GM18519 (cell line): Measurements from ENCODE around the gene GNRHR.
"Not testable (repeated sequence)": the region's sequence is repeated elsewhere in the genome, so short reads cannot be mapped to it uniquely, and the experiment has no call there.

ENCODE experiments used
- ATAC-seq: cut with Tn5 transposase; IDR thresholded peaks from one replicate; pipeline ENCODE4 v1.9.1; 2021; ENCODE audit warnings: mild to moderate bottlenecking, moderate library complexity; ENCODE audit not compliant: unreplicated experiment, low FRiP score

Gene GNRHR

GRCh38 chr4:67754288-67754687 is at the start of gene GNRHR:
Gene GNRHR (minus strand): TSS chr4:67754388. CDS start chr4:67754335, 53 bp downstream.
- ATAC-seq: no peak

- ATAC-seq: no peak
These were observed 42.6 kb upstream of the GNRHR start for GRCh38 chr4:67796810-67797209.

DNA sequence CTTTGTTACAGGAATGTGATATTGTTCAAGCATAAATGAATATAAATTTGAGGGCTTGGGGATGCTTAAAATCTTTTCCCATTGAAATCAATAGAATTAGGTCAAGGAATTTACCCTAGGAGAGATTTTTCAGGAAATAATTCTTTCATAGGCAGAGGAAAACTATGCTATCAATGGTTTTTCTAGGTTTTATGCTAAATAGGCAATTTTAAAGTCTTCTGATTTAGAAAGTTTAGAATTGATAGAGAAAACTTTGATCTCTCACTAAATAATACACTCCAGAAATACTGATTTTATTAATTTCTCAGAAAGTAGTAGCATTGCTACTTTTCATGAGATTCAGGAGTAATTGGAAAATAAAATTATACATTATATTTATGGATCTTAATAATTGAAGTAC is 36.5 kb upstream of the GNRHR start:
- no peak for ATAC-seq

DNA sequence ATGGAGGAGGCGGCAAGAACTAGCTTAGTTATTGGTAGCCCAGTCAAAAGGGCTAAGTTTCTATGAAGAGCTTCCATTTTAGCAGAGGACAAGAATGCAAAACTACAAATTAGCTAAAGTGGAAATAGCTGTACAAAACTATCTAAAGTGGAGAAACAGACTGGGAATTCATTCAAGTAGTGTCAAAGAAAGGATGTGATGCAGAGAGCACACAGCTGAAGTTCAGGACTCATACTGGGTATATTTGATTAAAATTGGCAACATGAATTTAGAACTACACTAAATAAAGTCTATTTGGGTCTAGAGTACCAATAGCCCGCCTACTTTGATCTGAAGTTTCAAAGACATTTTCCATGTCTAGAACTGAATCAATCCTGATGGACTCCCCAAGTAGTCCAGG is 33.1 kb upstream of the GNRHR start:
- ATAC-seq: no peak

DNA sequence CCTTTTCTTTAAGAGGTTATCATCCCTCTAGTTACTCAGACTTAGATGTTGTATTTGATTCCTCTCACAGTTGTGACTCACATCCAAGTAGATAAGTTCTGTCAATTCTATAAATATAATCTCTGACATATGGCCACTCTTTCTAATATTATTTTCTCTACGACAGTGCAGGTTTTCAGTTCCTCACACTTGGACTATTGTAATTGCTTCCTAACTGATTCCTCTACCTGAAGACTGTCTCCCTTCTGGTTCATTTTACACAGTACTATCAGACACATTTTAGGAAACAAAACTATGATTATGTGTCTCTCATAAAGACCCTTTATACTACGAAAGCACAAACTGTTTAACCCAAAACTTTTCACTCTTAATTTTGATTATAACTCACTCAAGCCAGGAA is 31.3 kb upstream of the GNRHR start:
- no peak for ATAC-seq

DNA sequence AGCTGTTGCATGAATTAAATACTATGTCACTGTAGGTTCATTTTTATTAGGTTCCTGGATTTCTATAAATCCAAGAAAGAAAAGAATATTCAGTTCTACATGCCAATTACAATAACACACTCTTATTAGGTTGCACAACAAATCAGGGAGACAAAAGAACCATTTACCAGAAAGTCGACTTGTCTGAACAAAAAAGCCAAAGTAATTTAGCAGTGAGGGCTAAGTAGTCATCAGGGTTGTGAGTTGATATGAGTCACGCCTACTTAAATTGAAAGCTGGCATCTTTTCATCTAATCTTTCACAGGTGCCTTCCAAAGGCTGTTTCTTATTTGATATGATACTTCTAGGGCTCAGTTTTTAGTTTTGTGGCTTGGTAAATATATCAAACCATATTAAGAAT is 25.4 kb upstream of the GNRHR start:
- no peak for ATAC-seq

DNA sequence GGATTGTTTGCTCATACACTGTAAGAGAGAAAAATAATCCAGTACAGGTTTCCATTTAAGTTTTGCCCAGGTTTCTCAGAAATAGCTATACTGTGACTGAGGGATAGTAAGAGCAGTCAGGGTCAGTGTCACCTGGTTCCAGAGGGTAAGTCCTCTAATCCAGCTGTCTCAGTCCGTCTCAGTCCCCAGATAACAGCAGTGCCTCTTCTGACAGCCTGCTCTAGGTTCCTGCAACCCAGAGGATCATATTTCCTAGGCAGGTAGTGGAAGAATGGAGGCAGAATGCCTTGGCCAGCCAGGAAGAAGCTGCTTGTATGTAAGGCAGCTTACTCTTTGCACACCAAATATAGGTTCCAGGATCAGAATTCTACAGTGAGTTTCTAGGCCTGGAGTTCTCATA is 22.6 kb upstream of the GNRHR start:
- no peak for ATAC-seq

- ATAC-seq: no peak
These were observed 16.2 kb upstream of the GNRHR start for GRCh38 chr4:67770422-67770821.

GRCh38 chr4:67765928-67766327 is 11.7 kb upstream of the GNRHR start:
- ATAC-seq: no peak

GRCh38 chr4:67765401-67765800 is 11.2 kb upstream of the GNRHR start:
- ATAC-seq: no peak

DNA sequence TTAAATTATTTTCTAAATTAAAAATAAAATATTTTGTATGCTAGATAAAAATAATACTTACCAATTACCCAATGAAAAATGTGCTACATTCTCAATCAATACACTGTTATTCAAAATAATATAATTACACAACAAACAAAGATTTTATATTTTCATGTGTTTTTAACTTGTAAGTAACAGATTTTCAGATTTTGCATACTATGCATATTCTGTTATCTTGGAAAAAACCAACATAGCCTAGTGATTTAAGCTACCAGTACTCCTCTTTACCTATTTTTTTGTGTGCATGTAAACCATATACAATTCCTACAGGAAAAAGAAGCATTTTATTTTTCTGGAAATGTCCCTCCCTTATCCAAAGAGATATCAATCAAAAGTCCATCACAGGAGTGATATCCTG is 10.0 kb upstream of the GNRHR start:
- ATAC-seq: no peak

DNA sequence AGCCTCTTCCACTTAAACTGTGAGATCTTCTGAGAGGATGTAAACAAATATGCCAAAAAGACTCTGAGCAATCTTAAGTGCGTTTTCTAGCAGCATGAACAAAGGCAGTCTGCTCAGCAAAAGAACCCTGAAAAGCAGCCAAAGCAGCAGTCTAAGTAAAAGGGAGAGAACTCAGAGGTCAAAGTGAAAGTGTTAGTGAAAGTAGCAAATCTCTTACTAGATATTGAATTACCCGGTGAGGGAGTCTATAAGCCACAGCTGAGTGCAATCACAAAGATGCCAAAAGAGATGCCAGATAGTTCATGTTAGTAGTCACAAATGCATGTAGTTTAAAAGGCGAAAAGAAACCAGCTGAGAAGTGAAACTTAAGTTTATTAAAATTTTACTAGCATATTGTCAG is 7.9 kb upstream of the GNRHR start:
- peak; percentile 99 for ATAC-seq

DNA sequence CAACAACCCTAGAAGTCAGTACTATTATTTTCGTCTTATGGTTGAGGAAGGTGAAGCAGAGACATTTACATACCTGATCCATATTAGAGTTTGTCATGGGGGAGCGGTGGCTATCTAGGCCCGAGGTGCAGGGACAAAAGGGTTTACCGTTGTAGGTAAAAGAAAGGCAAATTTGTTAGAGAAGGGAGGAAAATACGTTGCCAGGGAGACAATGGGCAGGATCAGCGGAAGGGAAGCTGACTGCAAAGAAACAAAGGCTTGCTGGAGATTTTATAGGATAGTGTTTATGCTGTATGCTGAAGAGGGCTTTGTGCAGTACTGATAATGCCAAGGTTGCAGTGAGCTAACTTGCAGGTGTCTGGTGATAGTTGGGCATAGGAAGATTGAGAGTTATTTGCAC is 2.8 kb upstream of the GNRHR start:
- ATAC-seq: not testable (repeated sequence)

DNA sequence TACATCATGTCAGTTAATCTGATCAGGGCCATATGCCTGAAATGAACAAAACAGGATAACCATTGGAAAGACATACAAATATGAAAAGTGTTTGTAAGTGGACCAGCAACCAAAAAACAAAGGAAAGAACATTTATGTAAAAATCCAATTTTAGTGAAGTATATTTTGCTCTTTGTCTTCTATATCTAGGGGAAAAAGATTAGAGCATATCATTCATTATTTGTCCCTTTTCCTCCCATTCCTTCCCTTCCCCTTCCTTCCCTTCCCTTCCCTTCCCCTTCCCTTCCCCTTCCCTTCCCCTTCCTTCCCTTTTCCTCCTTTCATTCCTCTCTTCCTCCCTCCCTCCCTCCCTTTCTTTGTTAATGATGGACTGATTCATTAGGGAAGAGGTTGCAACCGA is 1.8 kb upstream of the GNRHR start:
- ATAC-seq: no peak

- ATAC-seq: no peak
These were observed 2.9 kb downstream of the GNRHR start for GRCh38 chr4:67751260-67751659.

DNA sequence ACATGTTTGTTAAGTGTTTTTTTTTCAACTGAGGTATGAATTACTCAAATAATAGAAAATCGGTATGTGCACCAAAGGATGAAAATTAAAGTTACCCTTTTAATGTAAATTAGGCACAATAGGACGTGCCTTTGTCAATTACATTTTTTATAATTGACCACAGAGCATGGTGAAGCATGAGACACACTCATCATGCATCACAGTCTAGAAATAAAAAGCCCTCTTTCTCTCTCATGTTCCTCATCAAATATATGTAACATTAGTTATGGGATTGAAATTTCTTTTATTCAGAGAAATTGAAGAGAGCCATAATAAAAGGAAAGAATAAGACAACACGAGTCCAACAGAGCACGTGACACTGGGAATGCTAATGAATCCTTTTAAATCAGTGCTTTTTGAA is 3.5 kb downstream of the GNRHR start:
- ATAC-seq: no peak

DNA sequence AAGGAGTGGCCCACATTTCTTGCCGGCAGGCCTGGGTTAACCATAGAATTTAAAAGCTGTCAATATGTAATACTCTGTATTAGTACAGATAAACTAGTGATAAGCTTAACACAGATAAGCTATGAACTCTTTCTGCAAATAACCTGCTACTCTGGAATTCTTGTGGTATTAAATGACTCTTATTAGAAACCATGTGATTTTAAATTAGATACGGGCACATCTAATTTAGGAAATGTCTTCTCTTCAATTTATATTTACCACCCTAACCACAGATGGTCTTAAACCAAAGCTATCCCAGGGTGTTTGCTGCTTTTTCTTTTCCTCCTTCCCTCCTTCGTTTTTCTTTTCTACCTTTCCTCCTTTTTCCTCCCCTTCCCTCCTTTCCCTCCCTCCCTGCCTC is 4.9 kb downstream of the GNRHR start:
- no peak for ATAC-seq

DNA sequence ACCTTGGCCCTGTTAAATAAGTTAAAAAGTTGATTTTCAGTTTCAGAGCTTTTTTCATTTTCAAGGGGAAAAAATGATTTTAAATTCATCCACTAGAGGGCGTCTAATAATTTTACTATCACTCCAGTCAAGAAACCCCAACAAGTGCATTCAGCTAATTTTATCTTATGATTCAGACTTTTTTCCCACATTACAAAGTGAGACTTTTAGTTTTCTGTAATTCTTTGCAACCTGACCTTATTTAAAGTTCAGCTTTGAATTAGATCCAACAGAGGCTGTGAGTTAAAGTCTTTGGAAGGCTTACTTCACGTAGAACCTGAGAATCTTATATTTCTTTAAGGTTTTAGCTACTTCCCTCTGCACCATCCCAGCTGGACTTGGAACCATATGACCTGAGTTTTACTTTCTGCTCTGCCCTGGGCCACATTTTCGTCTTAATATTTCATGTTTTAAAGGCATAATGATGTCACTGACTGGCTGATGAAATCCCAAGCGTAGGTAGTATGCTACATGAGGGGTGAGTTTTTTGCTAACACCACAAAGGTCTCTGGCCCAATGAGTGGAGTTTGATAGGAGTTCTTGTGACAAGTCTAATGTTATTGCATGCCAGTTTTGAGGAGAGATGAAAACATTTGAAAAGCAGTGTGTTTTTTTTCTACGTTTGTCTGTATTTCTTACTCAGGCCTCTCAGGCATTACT is 7.2 kb downstream of the GNRHR start:
- ATAC-seq: no peak

GRCh38 chr4:67744561-67745283 is 9.5 kb downstream of the GNRHR start:
- ATAC-seq: no peak

- ATAC-seq: no peak
These were observed 11.0 kb downstream of the GNRHR start for GRCh38 chr4:67743194-67743593.

DNA sequence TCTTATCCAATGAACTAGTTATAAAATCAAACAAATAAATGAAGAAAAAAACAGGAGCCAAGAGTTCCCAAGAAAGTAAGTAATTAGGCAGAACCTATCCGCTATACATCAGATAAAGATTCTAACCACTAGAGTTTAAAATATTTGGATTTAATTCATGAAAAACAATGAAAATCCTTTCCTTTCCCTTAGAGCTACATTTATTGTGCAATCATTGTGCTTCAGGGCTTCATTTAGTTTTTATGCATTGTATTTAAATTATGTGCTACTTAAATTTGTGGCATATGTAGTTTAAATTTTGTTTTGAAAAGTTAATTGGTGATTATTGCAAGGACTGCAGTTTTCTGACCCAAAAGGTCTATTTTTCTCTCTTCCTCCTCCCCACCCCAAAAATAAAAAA is 17.9 kb downstream of the GNRHR start:
- no peak for ATAC-seq

DNA sequence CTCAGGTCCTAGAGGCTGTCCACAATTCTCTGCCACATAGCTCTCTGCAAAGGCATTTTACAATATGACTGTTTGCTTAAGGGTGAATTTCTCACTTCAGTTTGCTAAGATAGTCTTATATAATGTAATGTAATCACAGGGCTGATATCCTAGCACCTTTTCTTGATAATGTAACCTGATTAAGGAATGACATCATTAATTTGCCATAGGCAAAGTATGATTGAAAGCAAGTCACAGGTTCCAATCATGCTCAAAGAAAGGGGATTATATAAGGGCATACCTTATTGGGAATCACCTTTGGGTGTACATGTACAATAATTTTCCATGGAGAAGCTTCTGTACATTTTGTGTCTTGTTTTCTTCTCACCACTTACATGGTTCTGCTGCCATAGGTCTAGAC is 18.9 kb downstream of the GNRHR start:
- ATAC-seq: no peak
